K562 (cell line): Measurements from ENCODE around the gene ARHGAP10. TPM values are rescaled to one million over a fixed set of nuclear protein-coding genes. Genes with fewer than 3 reads are reported as not detected.

Experiments
- ATAC-seq: fragments of 200-7000 bp; cut with Tn5 transposase; 3 replicates; pipeline ENCODE4 v1.9.1; 2020; ENCODE audit warnings: moderate library complexity
- BruUV-seq: library from RNA; stranded (reverse); fragments of 400-500 nt; replicated peaks from 2 replicates; lab custom pipeline; 2021; lab: Mats Ljungman, UMichigan
- CTCF ChIA-PET: fragments of 300-600 bp; formaldehyde crosslinking; extraction: SDS; loops from one replicate; lab custom pipeline; 2021; ENCODE audit warnings: low intra/inter-chr PET ratio; lab: Yijun Ruan, JAX
- POLR2A ChIA-PET: fragments of 300-600, 350-650 bp; sonication (Branson Sonifier 250); formaldehyde crosslinking; extraction: SDS; loops from one replicate; lab custom pipeline; 2021; ENCODE audit warnings: antibody characterized with exemption, inconsistent platforms; lab: Yijun Ruan, JAX
- DNase-seq, 4 experiments: peaks; one replicate each; pipeline versions ENCODE4 v3.0.0 to v3.0.0-alpha.2; 2011 to 2018; ENCODE audit warnings: low spot score in 3 of 4, mixed read lengths in 3 of 4; ENCODE audit errors: extremely low read depth in 1 of 4
- FAIRE-seq: peaks from 2 replicates; lab custom pipeline; 2011; peaks lifted over from hg19 to GRCh38; lab: Jason Lieb, UNC
- H2AFZ ChIP-seq: 2 replicates; pipeline ENCODE4 v1.6.0; 2011; ENCODE audit warnings: low read depth, low read length, control low read depth, inconsistent platforms
- H3K27ac ChIP-seq: fragments of 200-600 bp; 3 replicates; pipeline ENCODE4 v1.8.0; 2011; ENCODE audit warnings: low read depth, mild to moderate bottlenecking, control low read depth, inconsistent platforms, low read length, moderate library complexity, mixed read lengths; ENCODE audit errors: extremely low read depth
- H3K27me3 ChIP-seq, 2 experiments: fragments of 300-600 bp in 1 of 2; 2 replicates in 1 of 2; 3 replicates in 1 of 2; pipeline versions ENCODE4 v1.6.0 to v1.8.0; 2011; ENCODE audit warnings: inconsistent platforms in 2 of 2, low read length in 2 of 2, mild to moderate bottlenecking in 1 of 2, mixed read lengths in 1 of 2, moderate library complexity in 1 of 2; ENCODE audit not compliant: control insufficient read depth in 2 of 2, insufficient read depth in 2 of 2
- H3K36me3 ChIP-seq: fragments of 300-600 bp; 3 replicates; pipeline ENCODE4 v1.8.0; 2011; ENCODE audit warnings: mild to moderate bottlenecking, low read length, inconsistent platforms; ENCODE audit not compliant: control insufficient read depth, insufficient read depth
- H3K4me1 ChIP-seq, 2 experiments: fragments of 200-600 bp in 1 of 2; replicated peaks in 1 of 2; 2 replicates in 1 of 2; 3 replicates in 1 of 2; pipeline versions ENCODE4 v1.5.1 to v1.8.0; 2011; ENCODE audit warnings: inconsistent platforms in 2 of 2, low read length in 2 of 2, mild to moderate bottlenecking in 1 of 2, mixed read lengths in 1 of 2, moderate library complexity in 1 of 2; ENCODE audit not compliant: control insufficient read depth in 2 of 2, insufficient read depth in 2 of 2
- H3K4me2 ChIP-seq: 2 replicates; pipeline ENCODE4 v1.6.1; 2011; ENCODE audit warnings: low read length, control low read depth, inconsistent platforms, mixed read lengths; ENCODE audit not compliant: insufficient read depth
- H3K4me3 ChIP-seq: fragments of 200-600 bp; sonication (generic), shearing (Covaris generic); 2 replicates; pipeline ENCODE4 v1.5.1; 2016; ENCODE audit warnings: control low read depth, inconsistent platforms
- H3K79me2 ChIP-seq: fragments of 200-600 bp; 3 replicates; pipeline ENCODE4 v1.8.0; 2011; ENCODE audit warnings: low read length, inconsistent platforms; ENCODE audit not compliant: control insufficient read depth, insufficient read depth
- H3K9ac ChIP-seq, 2 experiments: 2 replicates each; pipeline versions ENCODE4 v1.6.0 to v1.6.1; 2011; ENCODE audit warnings: low read depth in 2 of 2, low read length in 2 of 2, control low read depth in 1 of 2, inconsistent platforms in 1 of 2, mild to moderate bottlenecking in 1 of 2, mixed read lengths in 1 of 2; ENCODE audit not compliant: insufficient read depth in 1 of 2
- H3K9me1 ChIP-seq: one replicate; pipeline ENCODE4 v1.6.0; 2011; ENCODE audit warnings: inconsistent platforms, mild to moderate bottlenecking, low read length, moderate library complexity; ENCODE audit not compliant: control insufficient read depth, insufficient read depth
- H3K9me3 ChIP-seq: replicated peaks from 2 replicates; pipeline ENCODE4 v1.5.1; 2011; ENCODE audit warnings: low read depth, low read length, inconsistent platforms; ENCODE audit not compliant: control insufficient read depth, insufficient read depth
- H4K20me1 ChIP-seq: replicated peaks from 2 replicates; pipeline ENCODE4 v1.6.1; 2011; ENCODE audit warnings: low read length, inconsistent platforms, mixed read lengths; ENCODE audit not compliant: control insufficient read depth, insufficient read depth
- ERF ChIP-seq: fragments of 450-650 bp; formaldehyde crosslinking; IDR thresholded peaks from 2 replicates; pipeline ENCODE4 v1.4.0; 2020; ENCODE audit warnings: mild to moderate bottlenecking, mixed read lengths
- FOXP4 ChIP-seq: sonication (generic); formaldehyde crosslinking; IDR thresholded peaks from 2 replicates; pipeline ENCODE4 v1.8.0; 2022; ENCODE audit warnings: mild to moderate bottlenecking, missing genetic modification reagents, borderline replicate concordance
- MYBL2 ChIP-seq, 2 experiments: fragments of 450-650 bp in 1 of 2; sonication (generic) in 1 of 2; formaldehyde crosslinking in 1 of 2; IDR thresholded peaks; 2 replicates each; pipeline versions ENCODE4 v1.6.1 to v1.8.1; 2017 to 2022; ENCODE audit warnings: borderline replicate concordance in 1 of 2, inconsistent platforms in 1 of 2, low read depth in 1 of 2, mild to moderate bottlenecking in 1 of 2, missing genetic modification reagents in 1 of 2, moderate library complexity in 1 of 2
- SNIP1 ChIP-seq: fragments of 450-650 bp; IDR thresholded peaks from 2 replicates; pipeline ENCODE4 v1.7.1; 2017; ENCODE audit warnings: low read depth, mild to moderate bottlenecking
- ZBED1 ChIP-seq: IDR thresholded peaks from 2 replicates; pipeline ENCODE4 v1.6.1; 2014
- WGBS: fragments of 100-300 bp; shearing (Covaris generic); methylation state at CpG from one replicate; pipeline ENCODE4 v1.1.6; 2016; ENCODE audit warnings: low coverage, mixed read lengths; ENCODE audit not compliant: insufficient coverage; ENCODE audit errors: missing lambda C conversion rate; 5-methylcytosine and 5-hydroxymethylcytosine counted together
- in situ Hi-C: fragments of 300-500 bp; cut with MboI; formaldehyde crosslinking; loops from 4 replicates; pipeline ENCODE4 v1.15.0; 2018; ENCODE audit warnings: inconsistent platforms, mixed read lengths
- intact Hi-C: fragments of 100-400 bp; cut with micrococcal nuclease; formaldehyde crosslinking; loops from 2 replicates; pipeline ENCODE4 v1.14.2; 2022
- polyA plus RNA-seq, 8 experiments: library from polyadenylated mRNA; depleted of rRNA in 4 of 8; stranded (reverse) in 5 of 8; unstranded in 3 of 8; fragments of >200 nt; fragmentation: Nextera tagmentation in 2 of 8; fragmentation: Illumina TruSeq in 1 of 8; extraction: Ambion mirVana in 2 of 8; extraction: Trizol in 1 of 8; gene quantifications; 2 replicates each; pipeline versions ENCODE4 v1.2.1 to v1.2.3, GENCODE V29; 2011 to 2014; ENCODE audit warnings: inconsistent platforms in 1 of 8, missing spikeins in 1 of 8
- total RNA-seq, 7 experiments: library from RNA; depleted of rRNA in 6 of 7; stranded (reverse); fragments of >200 nt in 6 of 7; fragmentation: Illumina TruSeq in 2 of 7; extraction: Trizol in 2 of 7; gene quantifications; 2 replicates each; pipeline versions ENCODE4 v1.2.1 to v1.2.3, GENCODE V29; 2011 to 2021; ENCODE audit warnings: low replicate concordance in 1 of 7

The ARHGAP10 gene
- total and polyA plus RNA-seq, 9 of the 15 experiments (the other 6 are each of a cell fraction or from before 2014, with no cell fraction given), result 0.03 to 0.22 (median 0.06) TPM; not detected in 3

GRCh38 chr4:147975325-147975724 lies 243.4 kb downstream of the ARHGAP10 start:
- H3K4me2 ChIP-seq, result no peak overlapping the region
- ChIA-PET CTCF (no interaction called here), POLR2A (no interaction called here)
- no TSS peak for BruUV-seq
- TF ChIP-seq ZBED1, result no peak
- TF ChIP-seq MYBL2 (IDR thresholded peaks at IDR 0.05; ENCODE audit: low read depth), result no peak
- no peak for TF ChIP-seq MYBL2 (CRISPR knock-in tag; IDR thresholded peaks at IDR 0.05; ENCODE audit: borderline replicate concordance)
- TF ChIP-seq ERF (CRISPR knock-in tag), result no peak
- no peak for TF ChIP-seq SNIP1
- TF ChIP-seq FOXP4 (CRISPR knock-in tag), result no peak
- H3K9me1 ChIP-seq, result no peaks in the 10 kb centered on the region
- no peaks in the 10 kb centered on the region for H3K9me3 ChIP-seq
- no peak for ATAC-seq
- no peak overlapping the region for H3K9ac ChIP-seq
- FAIRE-seq, result no peak
- no peaks in the 10 kb centered on the region for H3K27me3 ChIP-seq
- in situ Hi-C loops, result no loop called here
- no peak for DNase-seq
- H2AFZ ChIP-seq, result no peak overlapping the region
- 1% methylated on average over 3 of the region's 3 CpGs for WGBS
- H3K4me3 ChIP-seq, result no peak overlapping the region
- no peaks in the 10 kb centered on the region for H3K4me1 ChIP-seq
- no peak overlapping the region for H3K27ac ChIP-seq
- H3K79me2 ChIP-seq, result no peaks in the 10 kb centered on the region
- intact Hi-C loops, result no loop called here
- no peaks in the 10 kb centered on the region for H4K20me1 ChIP-seq
- H3K36me3 ChIP-seq, result no peaks in the 10 kb centered on the region
